Activated CD4-positive, alpha-beta T cell treated with anti-CD3 and anti-CD28 coated beads, Interleukin-2, Interleukin-4, amounts not matched to agents 100 ng/mL and 50 ng/mL, durations not matched to agents 16 hours and 8 hours (primary cell): ENCODE results near the gene CCDC91.
"Not testable (repeated sequence)": the region's sequence is repeated elsewhere in the genome, so short reads cannot be mapped to it uniquely, and the experiment has no call there.

Experiments used
- DNase-seq: peaks from one replicate; pipeline ENCODE4 v3.0.0-alpha.2; 2020; ENCODE audit warnings: low spot score

CCDC91 gene

GRCh38 chr12:28294300-28294699, 104.0 kb downstream of the CCDC91 start:
- DNase-seq: no peak

GRCh38 chr12:28296287-28296686, 106.0 kb downstream of the CCDC91 start:
- no peak for DNase-seq

- no peak for DNase-seq
These were observed 112.9 kb downstream of the CCDC91 start for GRCh38 chr12:28303192-28303591.

- DNase-seq: no peak
These were observed 116.3 kb downstream of the CCDC91 start for GRCh38 chr12:28306535-28306934.

GRCh38 chr12:28308891-28309290, 118.6 kb downstream of the CCDC91 start:
- no peak for DNase-seq

- DNase-seq: no peak
These were observed 123.4 kb downstream of the CCDC91 start for GRCh38 chr12:28313631-28314030.

- DNase-seq: no peak
These were observed 125.8 kb downstream of the CCDC91 start for GRCh38 chr12:28316049-28316448.

- no peak for DNase-seq
These were observed 128.0 kb downstream of the CCDC91 start for GRCh38 chr12:28318273-28318672.

GRCh38 chr12:28320353-28320752, 130.1 kb downstream of the CCDC91 start:
- no peak for DNase-seq

- DNase-seq: no peak
These were observed 137.5 kb downstream of the CCDC91 start for GRCh38 chr12:28327722-28328121.

- no peak for DNase-seq
These were observed 138.7 kb downstream of the CCDC91 start for GRCh38 chr12:28328967-28329366.

- DNase-seq: not testable (repeated sequence)
These were observed 139.5 kb downstream of the CCDC91 start for GRCh38 chr12:28329727-28330126.

- not testable (repeated sequence) for DNase-seq
These were observed 140.0 kb downstream of the CCDC91 start for GRCh38 chr12:28330232-28330631.

- no peak for DNase-seq
These were observed 140.9 kb downstream of the CCDC91 start for GRCh38 chr12:28331130-28331529.

- no peak for DNase-seq
These were observed 150.2 kb downstream of the CCDC91 start for GRCh38 chr12:28340261-28341045.

GRCh38 chr12:28343713-28344112, 153.5 kb downstream of the CCDC91 start:
- DNase-seq: no peak

GRCh38 chr12:28346567-28346966, 156.3 kb downstream of the CCDC91 start:
- DNase-seq: no peak

GRCh38 chr12:28349196-28349595, 158.9 kb downstream of the CCDC91 start:
- no peak for DNase-seq

GRCh38 chr12:28350502-28350901, 160.2 kb downstream of the CCDC91 start:
- no peak for DNase-seq

- DNase-seq: no peak
These were observed 161.2 kb downstream of the CCDC91 start for GRCh38 chr12:28351414-28351813.

- DNase-seq: no peak
These were observed 164.9 kb downstream of the CCDC91 start for GRCh38 chr12:28355161-28355560.

- DNase-seq: no peak
These were observed 170.0 kb downstream of the CCDC91 start for GRCh38 chr12:28360253-28360652.

- DNase-seq: no peak
These were observed 177.1 kb downstream of the CCDC91 start for GRCh38 chr12:28367326-28367725.

GRCh38 chr12:28367993-28368392, 177.7 kb downstream of the CCDC91 start:
- DNase-seq: no peak
